ENCODE data around the gene C1orf174.

Gene C1orf174

GRCh38 chr1:3893190-3893589 lies 6.9 kb downstream of the C1orf174 start:
- DNase-seq: no peak

- DNase-seq: no peak
Observed at GRCh38 chr1:3892748-3893147, 7.3 kb downstream of the C1orf174 start.

GRCh38 chr1:3891329-3891865 lies 8.7 kb downstream of the C1orf174 start:
- no peak for DNase-seq

GRCh38 chr1:3890389-3891328 lies 9.4 kb downstream of the C1orf174 start:
- DNase-seq: no peak

- no peak for DNase-seq
Observed at GRCh38 chr1:3889936-3890335, 10.1 kb downstream of the C1orf174 start.

- no peak for DNase-seq
Observed at GRCh38 chr1:3888301-3888700, 11.8 kb downstream of the C1orf174 start.

- no peak for DNase-seq
Observed at GRCh38 chr1:3886691-3887090, 13.4 kb downstream of the C1orf174 start.

GRCh38 chr1:3886106-3886670 lies 13.9 kb downstream of the C1orf174 start:
- no peak for DNase-seq

GRCh38 chr1:3885611-3886010 lies 14.5 kb downstream of the C1orf174 start:
- DNase-seq: no peak

- DNase-seq: no peak
Observed at GRCh38 chr1:3884966-3885365, 15.1 kb downstream of the C1orf174 start.

- no peak for DNase-seq
Observed at GRCh38 chr1:3883194-3883925, 16.7 kb downstream of the C1orf174 start.

- DNase-seq: no peak
Observed at GRCh38 chr1:3881193-3881480, 18.9 kb downstream of the C1orf174 start.

GRCh38 chr1:3880429-3881192 lies 19.5 kb downstream of the C1orf174 start:
- DNase-seq: no peak

- DNase-seq: no peak
Observed at GRCh38 chr1:3879787-3880428, 20.2 kb downstream of the C1orf174 start.

- no peak for DNase-seq
Observed at GRCh38 chr1:3879099-3879498, 21.0 kb downstream of the C1orf174 start.

- DNase-seq: no peak
Observed at GRCh38 chr1:3876716-3877115, 23.4 kb downstream of the C1orf174 start.

- DNase-seq: no peak
Observed at GRCh38 chr1:3874736-3875135, 25.3 kb downstream of the C1orf174 start.

GRCh38 chr1:3872546-3872945 lies 27.5 kb downstream of the C1orf174 start:
- DNase-seq: no peak

GRCh38 chr1:3871451-3871805 lies 28.6 kb downstream of the C1orf174 start:
- DNase-seq: no peak

- no peak for DNase-seq
Observed at GRCh38 chr1:3869751-3870301, 30.2 kb downstream of the C1orf174 start.

- no peak for DNase-seq
Observed at GRCh38 chr1:3868464-3869006, 31.5 kb downstream of the C1orf174 start.

All from stimulated activated CD4-positive, alpha-beta T cell treated with anti-CD3 and anti-CD28 coated beads, Interleukin-2, amount 100 ng/mL, for 48 hours (primary cell).